OCI-LY3 (cell line): ENCODE measurements around the gene C1QTNF1.

Source experiments
- H2AFZ ChIP-seq: fragments of 200-600, 300-600 bp; shearing (Covaris generic); 2 replicates; pipeline ENCODE4 v1.6.0; 2014; ENCODE audit warnings: antibody characterized with exemption, low read depth, low read length
- H3K27ac ChIP-seq: fragments of 200-600, 300-600 bp; sonication (generic); 2 replicates; pipeline ENCODE4 v1.5.1; 2014; ENCODE audit warnings: mild to moderate bottlenecking, low read length, moderate library complexity, mixed read lengths
- H3K27me3 ChIP-seq: fragments of 200-600, 300-600 bp; sonication (generic); 2 replicates; pipeline ENCODE4 v1.6.1; 2014; ENCODE audit warnings: low read depth, low read length, mixed read lengths
- H3K36me3 ChIP-seq: fragments of 200-600, 300-600 bp; sonication (generic); replicated peaks from 2 replicates; pipeline ENCODE3; 2014; ENCODE audit warnings: low read depth, low read length, mixed read lengths
- H3K4me1 ChIP-seq: fragments of 300-600, 200-600 bp; sonication (generic); 2 replicates; pipeline ENCODE4 v1.6.1; 2014; ENCODE audit warnings: low read length, mixed read lengths
- H3K4me2 ChIP-seq: fragments of 200-600, 300-600 bp; sonication (generic); 2 replicates; pipeline ENCODE4 v1.6.1; 2014; ENCODE audit warnings: low read length, mixed read lengths
- H3K4me3 ChIP-seq: fragments of 300-600, 200-600 bp; sonication (generic); 2 replicates; pipeline ENCODE4 v1.5.1; 2014; ENCODE audit warnings: antibody characterized with exemption, mild to moderate bottlenecking, low read length, moderate library complexity
- H3K79me2 ChIP-seq: fragments of 300-600, 200-600 bp; shearing (Covaris generic); 2 replicates; pipeline ENCODE4 v1.6.1; 2014; ENCODE audit warnings: mild to moderate bottlenecking, low read length, mixed read lengths
- H3K9ac ChIP-seq: fragments of 300-600, 200-600 bp; shearing (Covaris generic); 2 replicates; pipeline ENCODE4 v1.6.0; 2014; ENCODE audit warnings: mild to moderate bottlenecking, low read length, moderate library complexity
- H3K9me3 ChIP-seq: fragments of 200-600, 300-600 bp; shearing (Covaris generic); 2 replicates; pipeline ENCODE4 v1.6.1; 2014; ENCODE audit warnings: low read length, mixed read lengths; ENCODE audit not compliant: insufficient read depth
- H4K20me1 ChIP-seq: fragments of 200-600, 300-600 bp; sonication (generic); 2 replicates; pipeline ENCODE4 v1.6.1; 2016; ENCODE audit warnings: low read length, mixed read lengths; ENCODE audit not compliant: insufficient read depth
- CTCF ChIP-seq: fragments of 200-600, 300-600 bp; sonication (generic); IDR thresholded peaks from 2 replicates; pipeline ENCODE4 v1.5.1; 2014; ENCODE audit warnings: antibody characterized with exemption, low read length, low read depth
- EZH2phosphoT487 ChIP-seq: fragments of 200-600 bp; shearing (Covaris generic); IDR thresholded peaks from 2 replicates; pipeline ENCODE4 v1.6.1; 2018; ENCODE audit warnings: antibody characterized with exemption, mixed run types, low read depth

C1QTNF1 gene

GRCh38 chr17:79081571-79082276 is 57.8 kb downstream of the C1QTNF1 start:
- Histone ChIP-seq H3K27ac (no peak overlapping the region), H3K36me3 (no peaks in the 10 kb centered on the region), H3K4me2 (no peak overlapping the region), H3K4me3 (no peak overlapping the region), H3K27me3 (no peaks in the 10 kb centered on the region), H2AFZ (no peak overlapping the region), H3K4me1 (no peaks in the 10 kb centered on the region), H4K20me1 (no peaks in the 10 kb centered on the region), H3K9me3 (no peaks in the 10 kb centered on the region), H3K9ac (no peak overlapping the region), H3K79me2 (no peaks in the 10 kb centered on the region)
- TF ChIP-seq CTCF (no peak), EZH2phosphoT487 (no peak)

GRCh38 chr17:79082311-79083190 is 58.6 kb downstream of the C1QTNF1 start:
- no peaks in the 10 kb centered on the region for H3K36me3 ChIP-seq
- H3K4me1 ChIP-seq, result no peaks in the 10 kb centered on the region
- H3K79me2 ChIP-seq, result no peaks in the 10 kb centered on the region
- H3K27ac ChIP-seq, result no peak overlapping the region
- H2AFZ ChIP-seq, result no peak overlapping the region
- no peak overlapping the region for H3K4me3 ChIP-seq
- no peak overlapping the region for H3K4me2 ChIP-seq
- H3K9me3 ChIP-seq, result no peaks in the 10 kb centered on the region
- H4K20me1 ChIP-seq, result no peaks in the 10 kb centered on the region
- peak; percentile 74 for TF ChIP-seq CTCF
- no peak for TF ChIP-seq EZH2phosphoT487
- no peak overlapping the region for H3K9ac ChIP-seq
- H3K27me3 ChIP-seq, result no peaks in the 10 kb centered on the region

GRCh38 chr17:79083191-79083971 is 59.4 kb downstream of the C1QTNF1 start:
- Histone ChIP-seq H3K4me3 (no peak overlapping the region), H3K27ac (no peak overlapping the region), H3K9ac (no peak overlapping the region), H3K36me3 (no peaks in the 10 kb centered on the region), H3K79me2 (no peaks in the 10 kb centered on the region), H4K20me1 (no peaks in the 10 kb centered on the region), H3K4me2 (no peak overlapping the region), H3K27me3 (no peaks in the 10 kb centered on the region), H2AFZ (no peak overlapping the region), H3K4me1 (no peaks in the 10 kb centered on the region), H3K9me3 (no peaks in the 10 kb centered on the region)
- no peak for TF ChIP-seq CTCF
- no peak for TF ChIP-seq EZH2phosphoT487
